Measurements from ENCODE around the gene CGB8.

- TF ChIP-seq CTCF (IDR thresholded peaks at IDR 0.05) = no peak
- TF ChIP-seq POLR2AphosphoS5 (IDR thresholded peaks at IDR 0.05) = no peak
- no peak for TF ChIP-seq POLR2A (IDR thresholded peaks at IDR 0.05)
These were observed 42.6 kb upstream of the CGB8 start for GRCh38 chr19:49091391-49092038.

All from breast epithelium (tissue), 3 donors.